Astrocyte (in vitro differentiated cells and primary cell): ENCODE results near the gene COL28A1. TPM values are rescaled to one million over a fixed set of nuclear protein-coding genes. Genes with fewer than 3 reads are reported as not detected.

Experiments
- DNase-seq: peaks from one replicate; pipeline ENCODE4 v3.0.0-alpha.2; 2010; ENCODE audit warnings: low read depth
- FAIRE-seq: peaks from 2 replicates; lab custom pipeline; 2011; peaks lifted over from hg19 to GRCh38; lab: Jason Lieb, UNC
- H2AFZ ChIP-seq: 2 replicates; pipeline ENCODE4 v1.6.0; 2012; ENCODE audit warnings: low read depth, low read length, inconsistent platforms
- H3K27ac ChIP-seq: 2 replicates; pipeline ENCODE4 v1.5.1; 2011; ENCODE audit warnings: low read depth, low read length, inconsistent platforms
- H3K27me3 ChIP-seq: 2 replicates; pipeline ENCODE4 v1.6.0; 2011; ENCODE audit warnings: low read length, inconsistent platforms; ENCODE audit not compliant: insufficient read depth
- H3K36me3 ChIP-seq: 2 replicates; pipeline ENCODE4 v1.5.1; 2011; ENCODE audit warnings: low read length, inconsistent platforms; ENCODE audit not compliant: insufficient read depth
- H3K4me1 ChIP-seq: 2 replicates; pipeline ENCODE4 v1.5.1; 2011; ENCODE audit warnings: low read length, inconsistent platforms; ENCODE audit not compliant: insufficient read depth
- H3K4me2 ChIP-seq: 2 replicates; pipeline ENCODE4 v1.6.0; 2012; ENCODE audit warnings: low read length, inconsistent platforms
- H3K4me3 ChIP-seq: 2 replicates; pipeline ENCODE4 v1.5.1; 2011; ENCODE audit warnings: low read depth, mild to moderate bottlenecking, low read length, inconsistent platforms; ENCODE audit not compliant: insufficient read depth
- H3K79me2 ChIP-seq: 2 replicates; pipeline ENCODE4 v1.6.0; 2012; ENCODE audit warnings: mild to moderate bottlenecking, low read length, inconsistent platforms; ENCODE audit not compliant: insufficient read depth
- H3K9ac ChIP-seq: 2 replicates; pipeline ENCODE4 v1.6.0; 2012; ENCODE audit warnings: mild to moderate bottlenecking, low read length, inconsistent platforms
- H3K9me3 ChIP-seq: 2 replicates; pipeline ENCODE4 v1.5.1; 2012; ENCODE audit warnings: low read depth, mild to moderate bottlenecking, low read length, inconsistent platforms; ENCODE audit not compliant: insufficient read depth
- H4K20me1 ChIP-seq: 2 replicates; pipeline ENCODE4 v1.6.0; 2012; ENCODE audit warnings: low read length, inconsistent platforms; ENCODE audit not compliant: insufficient read depth
- H3K27ac Mint-ChIP-seq: one replicate; pipeline ENCODE4 v1.8.0; 2021; ENCODE audit warnings: mild to moderate bottlenecking, mixed read lengths; ENCODE audit not compliant: unreplicated experiment
- H3K27me3 Mint-ChIP-seq: one replicate; pipeline ENCODE4 v1.8.0; 2021; ENCODE audit warnings: low read depth, mixed read lengths; ENCODE audit not compliant: unreplicated experiment
- H3K36me3 Mint-ChIP-seq: one replicate; pipeline ENCODE4 v1.8.0; 2021; ENCODE audit warnings: low read depth, mixed read lengths; ENCODE audit not compliant: unreplicated experiment
- H3K4me1 Mint-ChIP-seq: one replicate; pipeline ENCODE4 v1.8.0; 2021; ENCODE audit warnings: low read depth, mixed read lengths; ENCODE audit not compliant: unreplicated experiment
- H3K4me3 Mint-ChIP-seq: one replicate; pipeline ENCODE4 v1.8.0; 2021; ENCODE audit warnings: mild to moderate bottlenecking, moderate library complexity, mixed read lengths; ENCODE audit not compliant: unreplicated experiment
- H3K9me3 Mint-ChIP-seq: one replicate; pipeline ENCODE4 v1.8.0; 2021; ENCODE audit warnings: mild to moderate bottlenecking, mixed read lengths; ENCODE audit not compliant: unreplicated experiment
- CTCF ChIP-seq: IDR thresholded peaks from 2 replicates; pipeline ENCODE4 v1.5.1; 2011; ENCODE audit warnings: low read depth, mild to moderate bottlenecking, inconsistent platforms, low read length, moderate library complexity; ENCODE audit not compliant: insufficient read depth
- EZH2 ChIP-seq: IDR thresholded peaks from 2 replicates; pipeline ENCODE4 v1.6.1; 2012; ENCODE audit warnings: mild to moderate bottlenecking, low read length, inconsistent platforms; ENCODE audit not compliant: insufficient read depth
- total RNA-seq: library from RNA; stranded (reverse); gene quantifications from 2 replicates; pipeline ENCODE4 v1.2.1, GENCODE V29; 2021

The COL28A1 gene
- total RNA-seq, 1 donor from 2014 or later = 0.11 TPM

GRCh38 chr7:7434329-7434728 lies 101.3 kb downstream of the COL28A1 start:
- FAIRE-seq (no peak), DNase-seq (no peak)
- TF ChIP-seq CTCF (no peak), EZH2 (no peak)
- H3K27ac ChIP-seq = no peak overlapping the region
- Mint-ChIP-seq H3K27me3 (no peaks in the 10 kb centered on the region), H3K4me3 (no peak overlapping the region), H3K36me3 (no peaks in the 10 kb centered on the region), H3K9me3 (no peaks in the 10 kb centered on the region), H3K4me1 (peaks cover 6% of the 10 kb centered on the region), H3K27ac (no peak overlapping the region)
- no peaks in the 10 kb centered on the region for H3K9me3 ChIP-seq
- no peak overlapping the region for H3K4me3 ChIP-seq
- H4K20me1 ChIP-seq = no peaks in the 10 kb centered on the region
- H3K4me1 ChIP-seq = peaks cover 3% of the 10 kb centered on the region
- no peaks in the 10 kb centered on the region for H3K27me3 ChIP-seq
- no peaks in the 10 kb centered on the region for H3K36me3 ChIP-seq
- no peak overlapping the region for H2AFZ ChIP-seq
- no peaks in the 10 kb centered on the region for H3K79me2 ChIP-seq
- no peak overlapping the region for H3K4me2 ChIP-seq
- H3K9ac ChIP-seq = no peak overlapping the region

GRCh38 chr7:7433811-7434210 lies 101.9 kb downstream of the COL28A1 start:
- Histone ChIP-seq H3K4me2 (no peak overlapping the region), H3K4me3 (no peak overlapping the region), H4K20me1 (no peaks in the 10 kb centered on the region), H3K79me2 (no peaks in the 10 kb centered on the region), H3K4me1 (peaks cover 3% of the 10 kb centered on the region), H3K36me3 (no peaks in the 10 kb centered on the region), H3K27ac (no peak overlapping the region), H2AFZ (no peak overlapping the region), H3K27me3 (no peaks in the 10 kb centered on the region), H3K9me3 (no peaks in the 10 kb centered on the region), H3K9ac (no peak overlapping the region)
- Mint-ChIP-seq H3K27me3 (no peaks in the 10 kb centered on the region), H3K9me3 (no peaks in the 10 kb centered on the region), H3K4me1 (peaks cover 1% of the 10 kb centered on the region), H3K4me3 (no peak overlapping the region), H3K27ac (no peak overlapping the region), H3K36me3 (no peaks in the 10 kb centered on the region)
- FAIRE-seq (no peak), DNase-seq (no peak)
- no peak for TF ChIP-seq EZH2
- no peak for TF ChIP-seq CTCF

GRCh38 chr7:7432979-7433378 lies 102.7 kb downstream of the COL28A1 start:
- TF ChIP-seq CTCF = no peak
- no peak for TF ChIP-seq EZH2
- H3K4me3 ChIP-seq = no peak overlapping the region
- no peaks in the 10 kb centered on the region for H3K4me1 ChIP-seq
- Mint-ChIP-seq H3K36me3 (no peaks in the 10 kb centered on the region), H3K4me1 (no peaks in the 10 kb centered on the region), H3K9me3 (no peaks in the 10 kb centered on the region), H3K27ac (no peak overlapping the region), H3K4me3 (no peak overlapping the region), H3K27me3 (no peaks in the 10 kb centered on the region)
- no peak overlapping the region for H3K27ac ChIP-seq
- DNase-seq = no peak
- no peaks in the 10 kb centered on the region for H3K9me3 ChIP-seq
- FAIRE-seq = no peak
- H3K27me3 ChIP-seq = no peaks in the 10 kb centered on the region
- no peak overlapping the region for H2AFZ ChIP-seq
- no peak overlapping the region for H3K4me2 ChIP-seq
- H3K9ac ChIP-seq = no peak overlapping the region
- no peaks in the 10 kb centered on the region for H3K79me2 ChIP-seq
- no peaks in the 10 kb centered on the region for H3K36me3 ChIP-seq
- no peaks in the 10 kb centered on the region for H4K20me1 ChIP-seq
